Esophagus squamous epithelium (tissue), 4 donors: ENCODE data around the gene CASP7.

Experiments
- CTCF ChIP-seq, 6 experiments: fragments of 450-650 bp in 4 of 6; fragments of 200-600 bp in 2 of 6; sonication (generic) in 2 of 6; IDR thresholded peaks; one replicate each; pipeline ENCODE4 v1.5.1; 2016 to 2019; ENCODE audit warnings: antibody characterized with exemption in 6 of 6, mild to moderate bottlenecking in 4 of 6, moderate library complexity in 4 of 6
- POLR2A ChIP-seq, 4 donors: fragments of 450-650 bp; IDR thresholded peaks; one replicate each; pipeline ENCODE4 v1.6.1; 2017; ENCODE audit warnings: antibody characterized with exemption in 4 of 4, mild to moderate bottlenecking in 4 of 4, moderate library complexity in 3 of 4

DNA sequence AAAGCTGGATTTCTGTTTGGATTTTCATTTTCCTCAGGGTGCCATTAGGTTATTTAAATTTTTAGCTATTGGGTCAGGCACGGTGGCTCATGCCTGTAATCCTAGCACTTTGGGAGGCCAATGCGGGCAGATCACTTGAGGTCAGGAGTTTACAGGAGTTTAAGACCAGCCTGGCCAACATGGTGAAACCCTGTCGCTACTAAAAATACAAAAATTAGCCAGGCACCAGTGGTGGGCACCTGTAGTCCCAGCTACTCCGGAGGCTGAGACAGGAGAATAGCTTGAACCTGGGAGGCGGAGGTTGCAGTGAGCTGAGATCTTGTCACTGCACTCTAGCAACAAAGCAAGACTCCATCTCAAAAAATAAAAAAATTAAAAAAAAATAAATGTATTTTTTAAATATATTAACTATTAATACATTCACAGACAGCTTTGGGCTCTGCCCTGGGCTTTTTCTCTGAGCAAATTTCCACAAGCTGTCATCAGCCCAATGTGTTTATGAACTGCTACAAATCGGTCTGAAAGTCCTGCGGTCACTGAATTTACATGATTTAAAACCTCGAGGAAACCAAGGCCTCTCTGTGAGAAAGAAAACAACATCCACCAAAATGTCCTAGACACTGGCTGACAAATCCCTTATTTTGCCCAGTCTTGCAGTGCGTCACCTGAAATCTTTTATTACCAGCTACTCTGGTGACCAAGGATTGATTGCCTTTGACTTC, 52.6 kb downstream of the CASP7 start:
- TF ChIP-seq POLR2A (IDR thresholded peaks at IDR 0.05) (no peak), CTCF (IDR thresholded peaks at IDR 0.05) (no peak)
